ENCODE measurements around the gene ARHGAP21.
"Not testable (repeated sequence)": the region's sequence is repeated elsewhere in the genome, so short reads cannot be mapped to it uniquely, and the experiment has no call there.

The ARHGAP21 gene

DNA sequence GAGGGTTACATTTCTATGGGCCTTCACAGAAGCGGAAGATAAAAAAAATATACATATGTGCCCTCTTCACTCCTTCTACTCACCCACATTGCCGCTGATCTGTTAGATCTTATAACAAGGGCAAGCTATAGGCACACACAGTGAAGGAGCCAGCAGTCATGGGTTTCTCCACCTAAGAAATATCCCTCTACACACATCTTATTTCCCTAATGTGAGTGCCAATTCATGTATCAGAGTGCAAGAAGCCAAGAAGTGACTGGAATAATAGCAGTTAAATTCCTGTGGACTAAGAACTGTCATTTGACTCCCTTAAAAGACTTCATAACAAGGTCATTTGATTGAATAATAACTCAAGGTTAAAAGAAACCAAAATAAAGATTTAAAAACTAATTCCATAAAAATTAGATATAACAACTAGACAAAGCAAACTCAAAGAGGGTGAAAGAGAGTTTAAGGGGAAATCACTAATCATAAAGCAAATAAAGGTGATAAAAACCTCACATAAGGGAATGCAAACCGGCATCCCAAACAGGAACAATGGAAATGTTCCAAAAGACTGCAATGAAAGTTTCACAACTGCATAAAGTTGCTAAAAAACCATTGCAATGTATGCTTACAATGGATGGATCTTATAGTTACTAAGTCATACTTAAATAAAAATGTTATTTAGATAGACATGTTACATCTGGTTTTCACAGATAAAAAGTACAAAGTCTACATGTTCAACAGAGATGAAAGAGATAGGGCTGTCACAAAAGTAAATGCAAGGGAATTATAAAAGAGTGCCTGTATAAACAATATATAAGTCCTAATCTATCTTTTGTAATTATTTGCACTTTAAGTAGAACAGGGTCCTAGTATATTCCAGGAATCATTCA lies 42.8 kb downstream of the ARHGAP21 start:
- DNase-seq = no peak

DNA sequence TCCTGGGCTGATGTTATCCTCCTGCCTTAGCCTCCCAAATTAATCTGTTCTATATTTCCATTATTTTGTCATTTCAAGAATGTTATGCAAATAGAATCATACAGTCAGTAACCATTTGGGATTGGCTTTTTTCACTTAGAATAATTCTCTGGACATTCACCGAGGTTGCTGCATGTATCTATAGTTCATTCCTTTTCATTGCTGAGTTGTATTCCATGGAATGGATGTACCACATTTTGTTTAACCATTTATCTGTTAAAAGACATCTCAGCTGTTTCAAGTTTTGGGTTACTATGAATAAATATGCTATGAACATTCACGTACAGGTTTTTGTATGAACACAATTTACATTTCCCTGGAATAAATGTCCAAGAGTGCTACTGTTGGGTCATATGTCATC lies 44.9 kb downstream of the ARHGAP21 start:
- no peak for DNase-seq

DNA sequence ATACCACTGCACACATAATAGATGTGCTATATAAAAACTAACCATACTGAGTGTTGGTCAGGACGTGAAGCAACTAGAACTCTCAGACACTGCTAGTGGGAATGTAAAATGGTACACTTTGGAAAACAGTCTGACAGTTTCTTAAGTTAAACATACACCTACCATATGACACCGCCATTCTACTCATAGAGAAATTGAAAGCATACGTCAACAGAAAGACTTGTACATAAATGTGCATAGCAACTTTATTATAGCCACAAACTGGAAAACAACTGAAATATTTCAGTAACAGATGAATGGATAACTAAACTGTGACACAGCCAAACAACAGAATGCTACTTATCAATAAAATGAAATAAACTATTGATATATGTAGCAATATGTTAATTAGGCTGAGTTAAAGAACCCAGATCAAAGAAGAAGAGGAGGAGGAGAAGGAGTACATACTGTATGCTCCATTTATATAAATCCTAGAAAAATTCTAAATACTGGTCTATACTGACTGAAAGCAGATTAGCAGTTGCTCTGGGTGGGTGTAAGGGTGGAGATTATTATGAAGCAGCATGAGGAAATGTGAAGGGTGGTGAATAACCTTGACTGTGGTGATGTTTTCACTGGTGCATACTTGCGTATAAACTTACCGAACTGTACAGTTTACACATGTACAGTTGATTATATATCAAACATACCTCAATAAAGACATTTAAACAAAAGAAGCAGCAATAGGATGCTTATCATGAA lies 48.6 kb downstream of the ARHGAP21 start:
- DNase-seq = no peak

DNA sequence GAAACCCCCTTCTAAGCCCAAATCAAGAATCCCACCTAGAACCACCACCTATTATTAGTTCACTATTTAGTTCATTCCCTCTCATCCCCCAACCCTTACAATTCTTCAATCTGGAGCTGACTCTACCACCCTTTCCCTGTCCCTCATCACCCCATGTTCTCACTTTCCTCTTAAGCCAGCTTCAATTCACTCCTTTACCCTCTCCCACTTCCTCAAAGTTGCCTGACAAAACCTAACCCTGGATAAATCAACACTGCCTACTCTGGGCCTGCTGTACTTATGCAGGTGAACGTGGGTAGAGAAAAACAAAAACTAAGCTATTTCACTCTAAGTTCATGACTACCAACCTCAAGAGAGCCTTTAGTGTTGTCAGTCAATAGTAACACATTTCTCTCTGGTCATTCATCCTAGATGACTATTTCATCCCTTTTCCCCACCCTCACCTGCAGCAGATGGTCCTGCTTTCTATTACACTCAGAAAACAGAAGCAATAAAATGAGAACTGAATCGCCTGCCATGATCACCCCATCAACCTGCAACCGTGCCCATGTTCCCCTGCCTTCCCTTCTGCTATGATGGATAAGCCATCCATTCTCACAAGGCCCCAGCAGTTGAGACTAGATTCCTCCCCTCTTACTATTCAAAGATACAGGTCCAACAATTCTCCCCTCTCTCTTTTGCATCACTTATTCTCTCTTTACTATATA lies 52.6 kb downstream of the ARHGAP21 start:
- no peak for DNase-seq

DNA sequence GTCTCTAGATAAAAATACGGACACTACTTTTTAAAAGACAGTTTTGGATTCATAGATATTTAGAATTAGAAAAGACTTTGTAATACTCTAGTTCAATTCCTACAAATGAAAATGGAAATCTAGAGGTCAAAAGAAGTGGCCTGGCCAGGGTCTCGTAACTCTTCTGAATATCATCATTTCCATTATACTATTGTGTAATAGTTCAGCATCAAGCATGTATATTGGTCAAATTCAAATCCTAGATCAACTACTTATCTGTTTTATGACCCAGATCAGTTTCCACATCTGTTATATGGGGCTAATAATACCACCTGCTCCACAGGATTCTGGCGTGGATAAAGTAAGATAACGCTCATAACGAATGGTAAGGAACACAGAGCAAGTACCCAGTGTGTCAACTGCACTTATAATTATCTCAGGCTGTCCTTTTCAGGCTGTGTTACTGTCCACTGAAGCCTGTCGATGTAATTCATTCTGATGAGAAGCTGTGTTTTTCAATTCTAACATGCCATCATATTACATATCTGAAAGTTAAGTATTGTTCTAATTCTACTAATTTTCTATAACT lies 54.3 kb downstream of the ARHGAP21 start:
- DNase-seq = no peak

DNA sequence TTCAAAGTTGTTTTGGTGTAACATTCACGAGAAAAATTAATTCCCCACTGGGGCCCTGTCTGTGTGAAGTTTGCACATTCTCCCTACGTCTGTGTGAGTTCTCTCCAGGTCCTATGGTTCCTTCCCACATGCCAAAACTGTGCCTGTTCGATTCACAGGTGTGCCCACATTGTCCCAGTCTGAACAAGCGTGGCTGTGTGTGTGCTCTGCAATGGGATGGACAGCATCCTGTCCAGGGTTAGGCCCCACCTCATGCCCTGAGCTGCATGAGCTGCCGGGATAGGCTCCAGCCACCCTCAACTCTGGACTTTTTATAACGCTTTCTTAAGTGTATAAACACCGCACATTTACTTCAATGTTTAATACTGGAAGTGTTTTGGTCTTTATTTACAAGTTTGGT lies 55.4 kb downstream of the ARHGAP21 start:
- no peak for DNase-seq

DNA sequence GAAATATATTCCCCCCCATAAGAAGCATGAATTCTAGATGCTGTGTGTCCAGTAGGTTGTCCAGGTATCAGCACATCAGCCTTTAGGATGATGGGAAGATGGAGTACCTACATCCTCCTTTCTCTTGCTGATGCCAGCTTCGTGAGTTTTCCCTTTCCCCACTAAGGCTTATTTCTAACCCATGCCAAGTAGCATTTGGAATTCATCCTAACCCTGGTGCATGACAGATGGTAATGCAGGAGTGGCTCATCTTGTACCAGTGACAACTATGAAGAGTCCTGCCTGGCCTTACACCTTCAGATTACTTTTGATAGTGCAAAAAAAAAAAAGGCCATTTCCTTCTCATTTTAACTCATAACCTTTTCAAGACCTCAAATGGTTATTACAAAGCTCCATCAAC lies 58.7 kb downstream of the ARHGAP21 start:
- no peak for DNase-seq

DNA sequence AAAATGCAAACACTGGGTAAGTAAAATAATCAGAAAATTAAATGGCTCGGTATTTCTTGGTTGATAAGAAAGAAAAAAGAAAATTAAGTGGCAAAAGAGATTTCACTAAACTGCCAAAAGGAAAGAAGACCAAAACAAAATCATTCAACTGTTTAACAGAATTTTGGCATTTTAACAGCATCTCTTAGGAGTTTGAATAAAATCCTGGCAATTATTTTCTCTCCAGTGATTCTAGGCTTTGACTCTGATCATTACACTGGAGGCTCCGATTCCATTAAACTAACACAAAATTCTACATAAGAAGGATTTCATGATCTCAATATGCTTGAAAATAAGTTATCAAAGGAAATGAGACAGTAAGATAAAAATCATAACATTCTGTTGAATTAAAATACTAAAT lies 62.3 kb downstream of the ARHGAP21 start:
- DNase-seq = no peak

DNA sequence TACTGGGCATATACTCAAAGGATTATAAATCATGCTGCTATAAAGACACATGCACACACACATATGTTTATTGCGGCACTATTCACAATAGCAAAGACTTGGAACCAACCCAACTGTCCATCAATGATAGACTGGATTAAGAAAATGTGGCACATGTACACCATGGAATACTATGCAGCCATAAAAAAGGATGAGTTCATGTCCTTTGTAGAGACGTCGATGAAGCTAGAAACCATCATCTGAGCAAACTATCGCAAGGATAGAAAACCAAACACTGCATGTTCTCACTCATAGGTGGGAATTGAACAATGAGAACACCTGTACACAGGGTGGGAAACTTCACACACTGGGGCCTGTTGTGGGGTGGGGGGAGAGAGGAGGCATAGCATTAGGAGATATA lies 65.4 kb downstream of the ARHGAP21 start:
- not testable (repeated sequence) for DNase-seq

DNA sequence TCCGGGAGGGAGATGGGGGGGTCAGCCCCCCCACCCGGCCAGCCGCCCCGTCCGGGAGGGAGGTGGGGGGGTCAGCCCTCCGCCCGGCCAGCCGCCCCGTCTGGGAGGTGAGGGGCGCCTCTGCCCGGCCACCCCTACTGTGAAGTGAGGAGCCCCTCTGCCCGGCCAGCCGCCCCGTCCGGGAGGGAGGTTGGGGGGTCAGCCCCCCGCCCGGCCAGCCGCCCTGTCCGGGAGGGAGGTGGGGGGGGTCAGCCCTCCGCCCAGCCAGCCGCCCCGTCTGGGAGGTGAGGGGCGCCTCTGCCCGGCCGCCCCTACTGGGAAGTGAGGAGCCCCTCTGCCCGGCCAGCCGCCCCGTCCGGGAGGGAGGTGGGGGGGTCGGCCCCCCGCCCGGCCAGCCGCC lies 67.4 kb downstream of the ARHGAP21 start:
- DNase-seq = not testable (repeated sequence)

DNA sequence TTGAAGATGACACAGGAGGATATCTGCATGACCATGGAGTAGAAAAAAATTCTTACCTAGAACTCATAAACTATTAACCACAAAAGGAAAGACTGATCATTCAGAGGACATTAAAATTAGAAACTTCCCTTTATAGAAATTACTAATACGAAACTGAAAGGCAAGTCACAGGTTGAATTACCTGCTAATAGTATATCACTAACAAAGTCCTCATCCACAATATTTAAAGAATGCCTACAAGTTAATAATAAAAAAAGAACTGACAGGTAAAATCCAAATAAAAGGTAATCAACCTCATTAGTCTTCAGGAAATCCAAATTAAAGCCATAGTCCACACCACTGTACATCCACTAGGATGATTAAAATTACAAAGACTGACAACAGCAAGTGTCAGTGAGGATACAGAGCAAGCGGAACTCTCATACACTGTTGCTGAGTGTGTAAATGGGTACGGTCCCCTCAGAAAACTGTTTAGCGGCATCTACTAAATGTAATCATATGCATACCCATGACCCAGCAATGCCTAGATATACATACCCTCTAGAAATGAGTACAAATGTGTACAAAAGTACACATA lies 71.2 kb downstream of the ARHGAP21 start:
- DNase-seq = no peak

DNA sequence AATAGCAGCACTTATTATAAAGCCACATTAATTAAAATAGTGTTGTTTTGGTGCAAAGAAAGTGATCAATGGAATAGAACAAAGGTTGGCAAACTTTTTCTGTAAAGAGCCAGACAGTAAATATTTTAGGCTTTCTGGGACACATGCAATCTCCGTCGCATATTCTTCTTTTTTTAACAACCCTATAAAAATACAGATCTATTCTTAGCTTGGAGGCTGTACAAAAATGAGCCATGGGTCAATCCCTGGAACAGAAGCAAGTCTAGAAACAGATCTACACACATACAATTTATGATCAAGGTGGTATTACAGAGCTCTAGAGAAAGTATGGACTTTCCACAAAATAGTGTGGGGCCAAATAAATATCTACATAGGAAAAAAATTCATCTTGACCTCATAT lies 71.8 kb downstream of the ARHGAP21 start:
- DNase-seq = no peak

DNA sequence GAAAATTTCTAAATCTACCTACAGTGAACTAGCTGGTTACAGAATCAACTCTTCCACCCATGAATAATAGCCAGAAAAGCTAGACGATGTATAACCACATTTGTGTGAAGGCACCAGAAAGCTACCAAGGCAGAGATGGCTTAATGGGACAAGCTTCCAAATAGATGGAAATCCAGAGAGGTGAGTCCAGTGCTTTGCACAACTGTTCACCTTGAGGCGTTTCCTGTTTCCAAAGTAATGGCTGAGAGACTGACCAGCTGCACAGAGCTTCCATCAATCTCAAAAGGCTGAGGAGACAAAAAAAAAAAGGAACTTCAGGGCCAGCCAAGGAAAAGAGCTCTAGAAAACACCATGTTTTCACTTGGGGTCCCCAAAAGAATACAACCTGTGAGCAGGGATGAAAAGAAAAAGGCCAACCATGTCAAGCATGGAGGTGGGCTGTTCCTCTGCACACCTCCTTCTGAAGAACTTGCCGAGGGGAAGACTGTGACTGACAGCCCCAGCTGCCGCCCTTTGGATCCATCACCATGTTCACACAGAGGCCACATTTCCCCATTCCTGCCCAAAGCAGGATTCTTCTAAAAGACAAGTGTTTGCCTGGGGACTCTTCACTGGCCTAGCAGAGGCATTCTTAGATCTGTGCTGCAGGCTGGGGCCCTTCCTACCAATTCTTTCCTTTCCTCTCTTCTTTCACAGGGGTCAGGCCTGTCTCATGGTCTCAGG lies 72.9 kb downstream of the ARHGAP21 start:
- no peak for DNase-seq

DNA sequence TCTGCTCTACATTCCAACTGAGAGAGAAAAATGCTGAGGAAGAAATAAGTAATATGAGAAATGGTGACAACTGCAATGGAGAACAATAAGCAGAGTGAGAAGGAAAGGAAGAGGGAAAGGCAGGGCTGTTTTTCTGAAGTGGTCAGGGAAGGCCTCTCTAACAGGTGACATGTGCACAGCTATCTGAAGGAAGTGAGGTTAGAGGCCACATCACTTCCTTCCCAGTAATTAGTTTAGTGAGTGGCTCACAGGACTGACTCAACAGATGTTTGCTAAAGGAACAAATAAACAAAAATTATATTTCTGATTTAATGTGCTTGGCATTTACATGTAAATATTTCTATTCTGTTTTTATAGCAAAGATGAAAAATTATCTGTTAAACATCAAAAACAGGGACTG lies 77.9 kb downstream of the ARHGAP21 start:
- DNase-seq = no peak

DNA sequence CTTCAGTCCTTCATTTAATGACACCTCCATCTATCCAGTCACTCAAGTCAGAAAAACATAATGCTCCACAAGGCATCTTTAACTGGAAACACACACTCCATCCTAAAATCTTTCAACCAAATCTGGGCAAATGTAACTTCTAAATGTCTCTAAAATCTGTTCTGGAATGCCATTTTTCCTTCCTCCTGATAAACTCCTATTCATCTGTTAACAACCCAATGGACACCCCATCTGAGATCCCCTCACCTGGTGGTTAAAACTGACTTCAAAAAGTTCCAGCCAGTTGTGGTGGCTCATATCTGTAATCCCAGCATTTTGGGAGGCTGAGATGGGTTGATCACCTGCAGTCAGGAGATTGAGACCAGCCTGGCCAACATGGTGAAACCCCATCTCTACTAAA lies 78.7 kb downstream of the ARHGAP21 start:
- no peak for DNase-seq

DNA sequence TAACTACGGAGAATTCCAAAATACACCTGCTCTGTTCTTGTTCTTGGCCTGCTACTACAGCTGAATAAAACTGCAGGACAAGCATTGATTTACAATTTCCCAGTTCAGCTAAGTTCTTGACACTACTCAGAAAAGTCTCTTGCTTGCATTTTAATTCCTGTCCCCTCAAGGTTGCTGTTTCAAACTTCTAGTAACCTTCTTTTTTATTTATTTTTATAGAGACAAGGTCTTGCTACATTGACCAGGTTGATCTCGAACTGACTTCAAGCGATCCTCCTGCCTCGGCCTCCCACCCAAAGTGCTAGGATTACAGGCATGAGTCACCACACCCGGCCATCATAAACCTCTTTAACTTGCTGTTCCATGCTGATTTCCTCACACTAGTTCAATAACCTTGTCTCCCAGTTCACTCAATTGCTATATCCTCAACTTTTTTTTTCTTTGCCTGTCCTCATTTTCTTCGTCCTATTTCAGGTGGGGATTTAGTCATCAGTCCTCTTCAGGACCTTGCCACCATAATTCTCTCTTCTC lies 79.9 kb downstream of the ARHGAP21 start:
- no peak for DNase-seq

DNA sequence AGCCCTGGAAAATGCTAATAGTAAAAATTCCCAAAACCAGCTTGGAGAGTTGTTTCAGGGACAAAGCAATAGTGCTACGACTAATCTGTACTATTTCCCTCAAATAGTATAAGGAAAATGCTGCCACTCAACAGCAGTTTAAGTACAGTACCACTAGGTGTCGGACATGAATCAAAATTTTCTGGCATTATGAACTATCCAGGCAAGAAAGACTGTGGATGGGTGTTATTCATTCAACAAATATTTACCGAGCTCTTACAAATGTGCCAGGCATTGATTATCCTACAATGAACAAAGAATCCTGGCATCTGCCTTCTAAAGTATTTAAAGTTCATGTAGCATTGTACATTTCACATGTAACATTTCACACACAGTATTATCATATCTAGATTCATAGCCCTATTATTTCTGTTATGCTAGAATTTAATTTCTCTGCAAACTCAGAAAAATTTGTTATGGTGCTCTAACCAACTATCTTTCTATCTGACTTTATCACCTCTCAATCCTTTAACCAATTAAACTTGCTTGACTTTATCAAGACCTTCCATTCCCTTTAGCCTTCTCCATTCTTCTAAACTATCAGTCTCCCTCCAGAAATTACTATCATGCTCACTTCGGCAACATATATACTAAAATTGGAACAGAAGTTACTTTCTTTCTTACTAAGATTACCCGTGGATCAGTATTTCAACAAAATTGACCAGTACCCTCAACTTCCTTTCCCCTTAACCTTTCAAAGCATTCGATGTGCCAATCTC lies 80.6 kb downstream of the ARHGAP21 start:
- no peak for DNase-seq

DNA sequence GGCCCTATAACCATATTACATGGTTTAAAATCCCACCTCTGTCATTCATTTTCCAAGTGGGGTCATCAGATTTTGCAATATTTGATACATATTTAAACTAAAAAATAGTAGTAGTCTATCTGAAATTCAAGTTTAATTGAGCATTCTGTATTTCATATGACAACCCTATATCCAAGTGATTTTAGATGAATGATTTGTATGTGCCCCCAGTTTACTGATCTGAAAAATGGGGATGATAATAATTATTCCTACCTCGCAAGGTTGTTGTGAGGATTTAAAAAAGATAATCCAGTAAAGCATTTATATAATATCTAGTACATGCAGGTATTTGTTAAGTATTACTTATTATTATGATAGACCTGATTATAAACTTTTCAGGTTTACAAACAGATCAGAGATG lies 84.6 kb downstream of the ARHGAP21 start:
- DNase-seq = no peak

DNA sequence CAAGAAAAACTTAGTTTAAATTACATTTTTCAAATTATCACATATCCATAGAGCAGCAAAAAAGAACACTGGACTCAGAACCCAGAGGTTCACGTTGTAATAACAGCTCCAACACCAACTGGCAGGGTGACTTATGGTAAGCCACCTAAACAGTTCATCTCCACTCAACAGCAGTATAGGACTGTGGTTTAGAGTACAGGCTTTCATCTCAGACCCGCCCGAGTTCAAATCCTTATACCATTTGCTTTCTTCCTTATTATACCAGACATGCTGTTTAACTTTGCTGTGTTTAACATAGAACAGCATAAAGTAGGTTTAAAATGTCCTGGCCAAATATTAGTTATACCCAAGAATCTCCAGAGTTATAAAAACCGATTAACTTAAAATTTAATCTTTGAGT lies 97.9 kb downstream of the ARHGAP21 start:
- DNase-seq = no peak

DNA sequence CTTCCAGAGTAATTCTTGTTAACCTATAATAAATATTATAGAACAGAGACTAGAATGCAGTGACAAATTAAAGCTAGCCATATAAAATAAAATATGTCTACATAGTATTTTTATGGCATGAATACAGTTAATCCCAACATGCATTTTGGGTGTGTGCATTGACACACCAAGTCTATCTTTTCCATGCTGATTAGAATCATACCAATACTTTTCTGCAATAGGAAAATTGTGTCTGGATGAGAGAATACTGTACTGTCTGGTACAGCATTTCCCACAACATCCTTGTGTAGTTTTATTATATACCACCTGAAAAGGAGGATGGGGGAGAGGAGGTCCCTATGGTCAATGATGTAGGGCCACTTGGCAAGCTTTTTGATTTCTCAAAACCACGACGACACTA lies 100.3 kb downstream of the ARHGAP21 start:
- no peak for DNase-seq

DNA sequence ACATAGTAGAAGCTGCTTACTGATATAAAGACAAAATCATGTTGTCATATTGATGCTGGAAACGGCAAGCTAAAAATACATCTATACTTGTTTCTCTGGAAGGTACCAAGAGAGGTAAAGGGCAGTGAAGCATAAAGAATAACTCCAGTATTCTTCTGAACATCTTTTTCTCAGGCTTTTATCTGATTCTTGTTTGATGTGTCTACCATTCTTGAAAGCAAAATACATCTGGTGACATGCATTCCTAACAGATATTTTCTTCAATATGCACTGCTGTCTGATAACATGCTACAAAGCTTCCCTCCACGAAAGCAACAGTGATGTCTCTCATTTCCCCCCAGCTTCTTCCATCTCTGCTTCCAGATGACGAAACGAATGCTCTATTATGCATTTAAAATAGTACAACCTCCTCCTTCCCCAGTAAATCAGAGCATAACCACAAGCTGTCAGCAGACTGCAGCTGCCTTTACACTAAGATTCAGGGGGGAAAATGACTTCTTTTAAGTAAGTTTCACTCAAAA lies 100.8 kb downstream of the ARHGAP21 start:
- DNase-seq = no peak
